Measurements from ENCODE around the gene CHCHD6.

Gene CHCHD6

DNA sequence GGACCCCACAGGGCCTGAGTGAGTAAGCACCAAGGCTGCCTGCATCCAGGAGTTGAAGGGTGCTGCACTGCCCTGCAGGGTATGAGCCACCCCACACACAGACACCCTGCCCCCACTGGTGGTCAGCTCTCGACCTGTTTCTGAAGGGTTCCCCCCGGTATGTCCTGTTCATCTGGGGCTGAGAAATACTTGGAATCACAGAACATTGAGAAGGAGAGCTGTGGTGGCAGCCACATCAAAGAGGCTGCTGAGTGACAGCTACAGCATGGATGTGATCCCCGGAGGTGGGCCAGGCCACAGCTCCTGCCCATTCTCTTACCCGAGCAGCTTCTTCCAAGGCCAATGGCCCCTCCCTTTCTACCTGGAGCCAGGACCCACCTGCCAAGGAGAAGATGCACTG is 212.5 kb downstream of the CHCHD6 start:
- H3K4me3 ChIP-seq (replicated peaks; ENCODE audit: low read depth, low read length): no peak overlapping the region
- DNase-seq (ENCODE audit: low read depth): no peak
- TF ChIP-seq, protein P1, sequence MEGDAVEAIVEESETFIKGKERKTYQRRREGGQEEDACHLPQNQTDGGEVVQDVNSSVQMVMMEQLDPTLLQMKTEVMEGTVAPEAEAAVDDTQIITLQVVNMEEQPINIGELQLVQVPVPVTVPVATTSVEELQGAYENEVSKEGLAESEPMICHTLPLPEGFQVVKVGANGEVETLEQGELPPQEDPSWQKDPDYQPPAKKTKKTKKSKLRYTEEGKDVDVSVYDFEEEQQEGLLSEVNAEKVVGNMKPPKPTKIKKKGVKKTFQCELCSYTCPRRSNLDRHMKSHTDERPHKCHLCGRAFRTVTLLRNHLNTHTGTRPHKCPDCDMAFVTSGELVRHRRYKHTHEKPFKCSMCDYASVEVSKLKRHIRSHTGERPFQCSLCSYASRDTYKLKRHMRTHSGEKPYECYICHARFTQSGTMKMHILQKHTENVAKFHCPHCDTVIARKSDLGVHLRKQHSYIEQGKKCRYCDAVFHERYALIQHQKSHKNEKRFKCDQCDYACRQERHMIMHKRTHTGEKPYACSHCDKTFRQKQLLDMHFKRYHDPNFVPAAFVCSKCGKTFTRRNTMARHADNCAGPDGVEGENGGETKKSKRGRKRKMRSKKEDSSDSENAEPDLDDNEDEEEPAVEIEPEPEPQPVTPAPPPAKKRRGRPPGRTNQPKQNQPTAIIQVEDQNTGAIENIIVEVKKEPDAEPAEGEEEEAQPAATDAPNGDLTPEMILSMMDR (IDR thresholded peaks at IDR 0.05; ENCODE audit: low read length, missing control alignments): no peak

- no peak overlapping the region for H3K4me3 ChIP-seq (replicated peaks; ENCODE audit: low read depth, low read length)
- TF ChIP-seq, protein P1 (IDR thresholded peaks at IDR 0.05; ENCODE audit: low read length, missing control alignments): no peak
- no peak for DNase-seq (ENCODE audit: low read depth)
These were observed 213.3 kb downstream of the CHCHD6 start for GRCh38 chr3:126917232-126917804.

GRCh38 chr3:126918355-126918821 is 214.3 kb downstream of the CHCHD6 start:
- H3K4me3 ChIP-seq (replicated peaks; ENCODE audit: low read depth, low read length): no peak overlapping the region
- no peak for DNase-seq (ENCODE audit: low read depth)
- TF ChIP-seq, protein P1 (IDR thresholded peaks at IDR 0.05; ENCODE audit: low read length, missing control alignments): no peak

DNA sequence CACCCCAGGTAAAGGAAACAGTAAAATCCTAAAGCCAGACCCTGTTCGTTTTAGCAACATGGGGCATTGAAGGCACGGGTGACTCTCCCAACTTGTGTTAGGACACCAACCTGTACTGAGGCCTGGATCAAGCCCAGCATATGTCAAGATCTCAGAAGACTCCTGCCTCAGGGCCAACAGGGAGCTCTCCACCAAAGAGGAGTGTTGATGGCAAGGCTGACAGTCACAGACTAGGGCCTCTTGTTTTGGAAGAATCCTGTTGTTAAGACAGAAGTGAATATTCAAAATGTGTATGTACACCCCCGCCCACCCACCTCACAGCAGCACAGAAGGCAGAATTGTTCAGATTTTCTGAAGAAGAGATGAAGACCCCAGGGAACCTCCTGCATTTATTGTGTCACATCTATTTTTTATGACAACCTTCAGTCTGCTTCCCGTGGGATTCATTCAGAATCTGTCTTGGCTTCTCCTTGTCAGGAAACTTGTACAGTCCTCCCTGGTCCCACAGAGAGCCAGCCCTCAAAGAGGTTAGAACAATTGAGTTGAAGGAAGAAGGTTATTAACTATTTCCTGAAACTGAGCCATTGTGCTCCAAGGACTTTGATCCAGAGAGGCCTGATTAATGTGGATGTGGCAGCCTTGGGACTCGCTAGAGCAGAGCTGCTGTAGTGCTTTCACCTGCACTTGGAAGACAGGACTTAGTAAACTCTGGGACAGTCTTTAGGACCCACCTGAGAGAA is 217.2 kb downstream of the CHCHD6 start:
- H3K4me3 ChIP-seq (replicated peaks; ENCODE audit: low read depth, low read length): no peak overlapping the region
- TF ChIP-seq, protein P1 (IDR thresholded peaks at IDR 0.05; ENCODE audit: low read length, missing control alignments): no peak
- DNase-seq (ENCODE audit: low read depth): peak; percentile 39

GRCh38 chr3:126922466-126922865 is 218.4 kb downstream of the CHCHD6 start:
- DNase-seq (ENCODE audit: low read depth): no peak
- no peak overlapping the region for H3K4me3 ChIP-seq (replicated peaks; ENCODE audit: low read depth, low read length)
- TF ChIP-seq, protein P1 (IDR thresholded peaks at IDR 0.05; ENCODE audit: low read length, missing control alignments): no peak

GRCh38 chr3:126923423-126923822 is 219.4 kb downstream of the CHCHD6 start:
- DNase-seq (ENCODE audit: low read depth): no peak
- no peak overlapping the region for H3K4me3 ChIP-seq (replicated peaks; ENCODE audit: low read depth, low read length)
- TF ChIP-seq, protein P1 (IDR thresholded peaks at IDR 0.05; ENCODE audit: low read length, missing control alignments): no peak
